Activated CD4-positive, alpha-beta T cell treated with anti-CD3 and anti-CD28 coated beads for 36 hours (primary cell): ENCODE results near the gene ARL6IP4. TPM values are rescaled to one million over a fixed set of nuclear protein-coding genes. Genes with fewer than 3 reads are reported as not detected.

Source experiments
- ATAC-seq: fragments of 200-7000 bp; cut with Tn5 transposase; one replicate; pipeline ENCODE4 v1.10.0; 2021; ENCODE audit warnings: mild to moderate bottlenecking, moderate library complexity
- CTCF ChIA-PET: fragments of 350-600 bp; sonication (Branson Sonifier 250); formaldehyde crosslinking; loops from one replicate; lab custom pipeline; 2021; ENCODE audit warnings: antibody characterized with exemption; lab: Charles Lee
- POLR2A ChIA-PET: fragments of 350-600 bp; sonication (Branson Sonifier 250); formaldehyde crosslinking; loops from one replicate; lab custom pipeline; 2021; ENCODE audit warnings: antibody characterized with exemption, inconsistent platforms; lab: Charles Lee
- DNase-seq: peaks from one replicate; pipeline ENCODE4 v3.0.0-alpha.2; 2020
- H3K27ac Mint-ChIP-seq: one replicate; pipeline ENCODE4 v1.8.0; 2021; ENCODE audit warnings: mixed read lengths
- H3K27me3 Mint-ChIP-seq: one replicate; pipeline ENCODE4 v1.8.0; 2021; ENCODE audit warnings: mixed read lengths
- H3K36me3 Mint-ChIP-seq: one replicate; pipeline ENCODE4 v1.8.0; 2021; ENCODE audit warnings: low read depth, mixed read lengths
- H3K4me1 Mint-ChIP-seq: one replicate; pipeline ENCODE4 v1.8.0; 2021; ENCODE audit warnings: mixed read lengths
- H3K4me3 Mint-ChIP-seq: one replicate; pipeline ENCODE4 v1.8.0; 2021; ENCODE audit warnings: mild to moderate bottlenecking, moderate library complexity, mixed read lengths
- H3K9me3 Mint-ChIP-seq: one replicate; pipeline ENCODE4 v1.8.0; 2021; ENCODE audit warnings: low read depth, mixed read lengths
- intact Hi-C, 2 experiments: fragments of 100-400 bp; cut with DNase I in 1 of 2; cut with micrococcal nuclease in 1 of 2; formaldehyde crosslinking; loops; one replicate each; pipeline versions ENCODE4 v1.14.2 to v1.15.1; 2022 to 2024; cut with DNase I, micrococcal nuclease
- total RNA-seq, 2 experiments: library from RNA; stranded (reverse); gene quantifications; one replicate each; pipeline ENCODE4 v1.2.3, GENCODE V29; 2021

Gene ARL6IP4
- total RNA-seq, 2 experiments from 2014 or later, result 141 to 163 TPM

DNA sequence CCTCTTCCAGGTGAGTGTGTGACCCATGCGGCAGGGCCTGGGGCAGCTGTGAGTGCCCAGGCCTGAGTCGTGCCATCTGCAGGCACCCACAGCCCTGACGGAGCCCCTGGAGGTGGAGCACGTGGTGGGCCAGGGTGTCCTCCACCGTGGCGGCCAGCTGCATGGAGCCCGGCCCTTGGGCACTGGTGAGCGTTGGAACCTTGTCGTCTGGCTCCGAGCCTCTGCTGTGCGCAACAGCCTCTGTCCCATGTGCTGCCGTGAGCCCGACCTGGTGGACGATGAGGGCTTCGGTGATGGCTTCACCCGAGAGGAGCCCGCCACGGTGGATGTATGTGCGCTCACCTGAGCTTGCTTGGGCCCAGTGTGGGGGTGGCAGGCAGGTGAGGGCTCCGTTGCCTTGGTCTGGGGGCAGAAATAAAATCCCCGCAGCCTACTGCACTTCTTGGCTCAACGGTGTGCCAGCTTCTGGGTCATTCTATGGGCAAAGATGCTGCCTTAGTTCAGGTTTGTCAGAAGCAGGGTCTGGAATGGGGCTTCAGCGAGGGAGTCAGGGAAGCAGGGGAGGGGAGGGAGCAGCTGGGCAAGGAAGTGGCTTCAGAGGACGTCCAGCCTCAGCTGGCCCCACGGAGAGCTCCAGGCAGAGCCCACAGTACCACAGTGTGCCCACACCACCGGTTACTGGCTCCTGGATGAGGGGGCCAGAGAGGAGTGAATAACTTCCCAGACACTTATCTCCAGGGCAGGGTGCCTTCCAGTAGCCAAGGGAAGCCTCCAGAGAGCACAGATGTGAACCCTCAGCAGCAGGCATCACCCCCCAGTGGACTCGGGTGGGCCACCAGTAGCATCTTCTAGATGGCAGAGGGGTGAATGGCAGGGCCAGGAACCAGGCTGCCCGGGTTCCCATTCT lies 1.2 kb upstream of the ARL6IP4 start:
- intact Hi-C loops, result loop anchor here (5.0 to 10.0 kb wide), 3 partner anchors 98 to 1936 kb away; partner anchors contain the start of genes KMT5A (in 1 of the 2) and UBC (in 1 of the 2)
- ATAC-seq (no peak), DNase-seq (no peak)
- H3K36me3 Mint-ChIP-seq, result peaks cover 12% of the 10 kb centered on the region
- ChIA-PET POLR2A (interaction anchor here (0.5 to 1.4 kb wide), 2 partner anchors 93 to 254 kb away, joined by 3 to 4 read pairs; partner anchors contain the start of genes MPHOSPH9 and MTRFR), CTCF (interaction anchor here (0.5 to 1.2 kb wide), 5 partner anchors 9 to 932 kb away, joined by 3 to 4 read pairs (median 3); no protein-coding TSS in a partner anchor)
- peaks cover 47% of the 10 kb centered on the region for H3K4me1 Mint-ChIP-seq
- peak overlapping the region; percentile 87 for H3K4me3 Mint-ChIP-seq
- H3K9me3 Mint-ChIP-seq, result no peaks in the 10 kb centered on the region
- no peaks in the 10 kb centered on the region for H3K27me3 Mint-ChIP-seq
- peak overlapping the region; percentile 31 for H3K27ac Mint-ChIP-seq

DNA sequence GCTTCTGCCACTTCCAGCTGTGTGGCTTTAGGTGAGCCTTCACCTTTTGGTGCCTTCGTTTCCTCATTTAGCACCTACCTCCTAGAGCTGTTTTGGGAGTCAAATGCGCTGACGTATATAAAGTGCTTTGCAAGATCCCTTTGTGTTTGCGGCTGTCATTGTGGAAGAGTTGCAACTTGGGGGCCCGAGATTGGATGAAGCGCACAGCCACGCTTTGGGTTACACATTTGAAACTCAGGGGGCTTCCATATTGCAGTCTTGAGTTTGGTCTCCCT lies 636 bp upstream of the ARL6IP4 start:
- peak overlapping the region; percentile 87 for H3K4me3 Mint-ChIP-seq
- ATAC-seq, result no peak
- CTCF ChIA-PET, result interaction anchor here (1.2 kb wide), 1 partner anchor 119 kb away, joined by 3 read pairs; no protein-coding TSS in a partner anchor
- peaks cover 52% of the 10 kb centered on the region for H3K4me1 Mint-ChIP-seq
- no peaks in the 10 kb centered on the region for H3K27me3 Mint-ChIP-seq
- intact Hi-C loops, result loop anchor here (1.0 to 10.0 kb wide), 9 partner anchors 96 to 1935 kb away; partner anchors contain the start of genes KMT5A (in 1 of the 2), MPHOSPH9 (in 1 of the 2), MTRFR (in 1 of the 2) and PITPNM2 (in 1 of the 2)
- H3K36me3 Mint-ChIP-seq, result peaks cover 12% of the 10 kb centered on the region
- no peak for DNase-seq
- POLR2A ChIA-PET, result interaction anchor here (0.5 kb wide), 1 partner anchor 92 kb away, joined by 3 read pairs; no protein-coding TSS in a partner anchor
- H3K9me3 Mint-ChIP-seq, result no peaks in the 10 kb centered on the region
- peak overlapping the region; percentile 85 for H3K27ac Mint-ChIP-seq

DNA sequence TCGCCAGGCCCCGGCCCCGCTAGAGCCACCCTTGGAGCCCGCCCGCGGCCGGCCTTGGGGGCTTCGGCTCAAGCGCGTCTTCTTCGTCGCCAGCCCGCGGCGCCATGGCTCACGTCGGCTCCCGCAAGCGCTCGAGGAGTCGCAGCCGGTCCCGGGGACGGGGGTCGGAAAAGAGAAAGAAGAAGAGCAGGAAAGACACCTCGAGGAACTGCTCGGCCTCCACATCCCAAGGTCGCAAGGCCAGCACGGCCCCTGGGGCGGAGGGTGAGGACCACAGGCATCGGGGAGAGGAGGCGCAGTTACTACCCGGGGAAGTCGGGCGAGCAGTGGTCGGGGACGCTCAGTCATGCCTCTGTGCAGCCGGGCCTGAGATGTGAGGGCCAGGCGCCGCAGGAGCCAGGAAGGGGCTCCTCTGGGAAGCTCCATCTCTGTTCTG lies 573 bp downstream of the ARL6IP4 start:
- POLR2A ChIA-PET, result interaction anchor here (2.2 kb wide), 1 partner anchor 252 kb away, joined by 9 read pairs; the partner anchor contains the start of genes MPHOSPH9 and MTRFR
- intact Hi-C loops, result loop anchor here in 1 of 2 experiments (5.0 kb wide), 1 partner anchor 171 kb away; the partner anchor contains the start of gene PITPNM2
- CTCF ChIA-PET, result interaction anchor here (0.7 to 1.0 kb wide), 4 partner anchors 14 to 601 kb away, joined by 3 to 4 read pairs (median 3); no protein-coding TSS in a partner anchor

DNA sequence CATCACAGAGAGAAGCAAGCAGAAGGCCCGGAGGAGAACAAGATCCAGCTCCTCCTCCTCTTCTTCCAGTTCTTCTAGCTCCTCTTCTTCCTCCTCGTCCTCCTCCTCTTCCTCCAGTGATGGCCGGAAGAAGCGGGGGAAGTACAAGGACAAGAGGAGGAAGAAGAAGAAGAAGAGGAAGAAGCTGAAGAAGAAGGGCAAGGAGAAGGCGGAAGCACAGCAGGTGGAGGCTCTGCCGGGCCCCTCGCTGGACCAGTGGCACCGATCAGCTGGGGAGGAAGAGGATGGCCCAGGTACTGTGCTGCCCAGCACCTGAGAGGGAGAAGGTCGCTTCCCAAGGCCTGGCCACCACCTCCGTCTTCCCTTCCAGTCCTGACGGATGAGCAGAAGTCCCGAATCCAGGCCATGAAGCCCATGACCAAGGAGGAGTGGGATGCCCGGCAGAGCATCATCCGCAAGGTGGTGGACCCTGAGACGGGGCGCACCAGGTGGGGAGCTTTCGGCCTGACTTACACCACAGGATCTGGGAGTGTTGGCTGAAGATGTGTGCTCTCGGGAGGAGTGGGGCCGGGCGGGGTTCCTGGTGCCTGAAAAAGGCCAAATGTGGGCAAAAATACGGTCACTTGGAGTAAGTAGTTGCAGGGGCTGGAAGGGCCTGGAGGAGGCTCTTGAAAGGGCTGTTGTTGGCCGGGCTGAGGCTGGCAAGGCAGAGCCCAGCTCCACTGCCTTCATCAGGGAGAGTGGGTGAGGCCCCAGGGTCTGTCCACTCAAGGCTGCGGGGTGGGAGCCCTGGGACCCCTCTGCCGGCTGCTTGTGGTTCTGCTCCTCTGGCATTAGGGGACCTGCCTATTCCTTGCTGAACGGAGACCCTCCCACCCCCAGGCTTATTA lies 1.4 kb downstream of the ARL6IP4 start:
- ATAC-seq (no peak), DNase-seq (no peak)
- intact Hi-C loops, result loop anchor here in 1 of 2 experiments (5.0 kb wide), 1 partner anchor 170 kb away; the partner anchor contains the start of gene PITPNM2
- peak overlapping the region; percentile 44 for H3K27ac Mint-ChIP-seq
- peaks cover 19% of the 10 kb centered on the region for H3K36me3 Mint-ChIP-seq
- H3K4me3 Mint-ChIP-seq, result peak overlapping the region; percentile 87
- H3K4me1 Mint-ChIP-seq, result peaks cover 45% of the 10 kb centered on the region
- ChIA-PET POLR2A (interaction anchor here (2.2 kb wide), 1 partner anchor 251 kb away, joined by 9 read pairs; the partner anchor contains the start of genes MPHOSPH9 and MTRFR), CTCF (interaction anchor here (0.7 to 1.0 kb wide), 4 partner anchors 14 to 600 kb away, joined by 3 to 4 read pairs (median 3); no protein-coding TSS in a partner anchor)
- H3K27me3 Mint-ChIP-seq, result no peaks in the 10 kb centered on the region
- H3K9me3 Mint-ChIP-seq, result no peaks in the 10 kb centered on the region

More for the DNA sequence above, 573 bp downstream of the ARL6IP4 start:
- Mint-ChIP-seq H3K36me3 (peaks cover 19% of the 10 kb centered on the region), H3K4me3 (peak overlapping the region; percentile 87), H3K27ac (peak overlapping the region; percentile 44), H3K27me3 (no peaks in the 10 kb centered on the region), H3K9me3 (no peaks in the 10 kb centered on the region), H3K4me1 (peaks cover 50% of the 10 kb centered on the region)
- DNase-seq (peak; percentile 42), ATAC-seq (peak; percentile 17)

DNA sequence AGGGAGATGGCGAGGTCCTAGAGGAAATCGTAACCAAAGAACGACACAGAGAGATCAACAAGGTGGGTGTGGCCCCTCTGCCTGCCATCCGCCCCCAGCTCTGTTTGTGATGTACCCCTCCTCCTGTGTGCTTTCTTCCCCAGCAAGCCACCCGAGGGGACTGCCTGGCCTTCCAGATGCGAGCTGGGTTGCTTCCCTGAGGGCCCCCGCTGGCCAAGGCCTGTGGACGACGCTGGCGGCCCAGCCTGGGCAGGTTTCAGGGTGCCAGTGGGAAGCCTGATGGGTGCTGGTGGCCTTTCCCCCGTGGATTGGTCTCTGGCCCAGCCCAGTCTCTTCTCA lies 2.0 kb downstream of the ARL6IP4 start:
- ATAC-seq (no peak), DNase-seq (no peak)
- ChIA-PET POLR2A (interaction anchor here (2.2 kb wide), 1 partner anchor 251 kb away, joined by 9 read pairs; the partner anchor contains the start of genes MPHOSPH9 and MTRFR), CTCF (interaction anchor here (0.5 kb wide), 1 partner anchor 1103 kb away, joined by 3 read pairs; no protein-coding TSS in a partner anchor)
- Mint-ChIP-seq H3K4me1 (peaks cover 42% of the 10 kb centered on the region), H3K27ac (peak overlapping the region; percentile 44), H3K27me3 (no peaks in the 10 kb centered on the region), H3K36me3 (peaks cover 19% of the 10 kb centered on the region), H3K9me3 (no peaks in the 10 kb centered on the region), H3K4me3 (peak overlapping the region; percentile 87)
- intact Hi-C loops, result loop anchor here in 1 of 2 experiments (5.0 kb wide), 1 partner anchor 170 kb away; the partner anchor contains the start of gene PITPNM2

DNA sequence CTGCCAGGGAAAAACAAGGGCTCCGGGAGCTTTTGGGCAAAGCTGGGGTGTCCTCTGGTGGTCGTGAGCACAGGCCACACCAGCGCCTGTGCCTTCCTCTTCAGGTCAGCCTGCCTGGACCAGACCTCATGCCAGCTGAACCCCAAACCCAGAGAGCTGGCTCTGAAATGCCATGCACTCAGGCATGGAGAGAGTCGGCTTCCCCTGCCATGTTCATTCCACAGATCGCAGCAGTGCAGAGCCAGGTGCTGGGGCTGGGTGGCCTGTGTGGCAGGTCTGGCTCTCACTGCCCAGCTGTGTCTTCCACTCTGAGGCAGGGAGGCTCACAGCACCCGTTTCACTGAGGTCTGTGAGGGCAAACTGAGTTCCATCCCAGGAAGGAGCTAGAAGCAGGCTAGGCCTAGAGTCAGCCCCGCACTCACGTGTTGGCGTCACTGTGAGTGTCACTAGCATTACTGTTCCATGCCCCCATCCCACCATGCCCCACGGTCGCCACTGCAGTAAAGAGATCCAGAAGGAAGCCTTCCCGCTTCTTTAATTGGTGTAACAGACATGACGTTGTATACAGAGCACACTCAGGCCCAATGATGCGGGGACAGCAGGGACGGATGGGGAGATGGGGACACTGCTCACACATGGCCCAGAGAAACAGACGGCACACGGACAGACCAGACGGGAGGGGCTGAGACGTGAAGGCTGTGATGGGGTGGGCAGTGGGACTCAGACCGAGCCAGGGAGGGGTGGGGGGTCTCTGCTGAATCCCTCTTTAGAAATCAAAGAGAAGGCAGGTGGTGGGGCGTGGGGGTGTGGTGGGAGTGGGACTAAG lies 2.7 kb downstream of the ARL6IP4 start:
- Mint-ChIP-seq H3K4me3 (peak overlapping the region; percentile 87), H3K9me3 (no peaks in the 10 kb centered on the region), H3K4me1 (peaks cover 38% of the 10 kb centered on the region), H3K27me3 (no peaks in the 10 kb centered on the region), H3K27ac (peak overlapping the region; percentile 60), H3K36me3 (peaks cover 19% of the 10 kb centered on the region)
- ChIA-PET POLR2A (interaction anchor here (2.2 kb wide), 1 partner anchor 250 kb away, joined by 9 read pairs; the partner anchor contains the start of genes MPHOSPH9 and MTRFR), CTCF (interaction anchor here (0.5 kb wide), 1 partner anchor 1103 kb away, joined by 3 read pairs; no protein-coding TSS in a partner anchor)
- intact Hi-C loops, result loop anchor here in 1 of 2 experiments (5.0 kb wide), 1 partner anchor 169 kb away; the partner anchor contains the start of gene PITPNM2
- DNase-seq (no peak), ATAC-seq (no peak)

DNA sequence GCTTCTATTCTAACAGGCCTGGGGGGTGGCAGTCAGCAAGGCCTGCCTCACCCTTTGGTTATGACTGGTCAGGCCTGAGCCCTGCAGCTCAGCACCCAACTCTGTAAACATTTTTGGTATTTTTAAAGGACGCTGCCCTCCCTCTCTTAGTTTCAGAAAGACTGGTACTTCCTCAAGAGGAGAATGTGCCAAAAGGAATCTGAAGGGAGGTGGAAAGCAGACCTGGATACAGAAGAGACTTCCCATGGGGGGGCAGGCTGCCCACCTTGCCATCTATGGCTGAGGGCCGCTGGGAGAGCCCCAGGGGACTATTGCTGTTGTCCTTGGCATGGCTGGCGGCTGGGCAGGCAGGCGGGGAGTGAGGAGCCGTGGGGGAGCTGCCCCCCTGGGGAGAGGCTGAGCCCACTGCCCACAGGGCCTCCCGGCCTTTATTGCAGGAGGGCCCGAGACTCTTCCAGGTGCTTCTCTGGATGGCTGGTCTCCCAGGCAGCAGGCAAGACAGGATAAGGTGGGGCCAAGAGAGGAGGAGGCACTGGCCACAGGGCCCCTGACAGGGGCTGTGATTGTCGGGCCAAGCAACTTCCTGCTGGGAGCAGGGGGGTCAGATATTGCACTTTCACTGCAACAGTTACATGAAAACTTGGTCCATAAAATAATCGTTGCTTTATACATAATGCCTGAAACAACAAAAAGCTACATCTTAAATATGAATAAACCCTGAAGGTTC lies 3.5 kb downstream of the ARL6IP4 start:
- peaks cover 19% of the 10 kb centered on the region for H3K36me3 Mint-ChIP-seq
- ATAC-seq (no peak), DNase-seq (no peak)
- ChIA-PET CTCF (interaction anchor here (0.6 to 1.1 kb wide), 2 partner anchors 126 to 255 kb away, joined by 3 read pairs; no protein-coding TSS in a partner anchor), POLR2A (no interaction called here)
- H3K27me3 Mint-ChIP-seq, result no peaks in the 10 kb centered on the region
- H3K4me3 Mint-ChIP-seq, result no peak overlapping the region
- no peaks in the 10 kb centered on the region for H3K9me3 Mint-ChIP-seq
- H3K4me1 Mint-ChIP-seq, result peaks cover 38% of the 10 kb centered on the region
- H3K27ac Mint-ChIP-seq, result peak overlapping the region; percentile 60
- intact Hi-C loops, result loop anchor here in 1 of 2 experiments (5.0 kb wide), 1 partner anchor 168 kb away; the partner anchor contains the start of gene PITPNM2

DNA sequence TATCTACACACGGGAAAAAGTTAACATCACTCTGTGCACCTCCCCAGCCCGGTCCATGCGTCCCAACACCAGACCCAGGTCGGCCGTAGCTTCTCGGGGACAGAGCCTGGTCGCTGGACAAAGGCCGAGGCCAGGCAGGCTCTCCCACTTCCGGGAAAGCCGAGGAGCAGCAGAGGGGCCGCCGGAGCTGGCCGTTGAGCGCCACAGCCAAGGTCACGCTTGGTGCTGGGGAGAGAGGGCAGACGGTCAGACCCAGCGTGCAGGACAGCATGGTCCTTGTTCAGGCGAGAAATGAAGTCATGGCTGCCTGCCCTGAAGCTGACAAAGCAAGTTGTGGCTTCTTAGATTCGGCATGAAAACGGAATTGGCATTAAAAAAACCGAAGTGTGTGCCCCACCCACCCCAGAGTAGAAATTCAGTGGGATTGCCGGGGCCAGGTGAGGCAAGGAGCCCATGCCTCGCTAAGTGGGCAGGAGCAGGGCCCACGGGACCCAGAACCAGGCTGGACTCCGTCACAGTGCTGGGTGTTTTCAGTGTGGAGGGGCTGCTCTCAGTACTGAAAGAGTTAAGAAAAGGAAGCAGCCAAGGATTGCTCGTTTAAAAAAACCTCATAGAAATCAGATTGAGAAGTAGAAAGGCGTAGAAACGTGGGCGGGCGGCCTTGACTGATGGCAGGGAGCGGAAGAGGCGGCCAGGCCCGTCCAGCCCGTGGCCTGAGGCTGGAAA lies 4.3 kb downstream of the ARL6IP4 start:
- H3K4me3 Mint-ChIP-seq, result no peak overlapping the region
- CTCF ChIA-PET, result interaction anchor here (0.6 to 1.1 kb wide), 2 partner anchors 125 to 254 kb away, joined by 3 read pairs; no protein-coding TSS in a partner anchor
- intact Hi-C loops, result loop anchor here in 1 of 2 experiments (5.0 kb wide), 1 partner anchor 168 kb away; the partner anchor contains the start of gene PITPNM2

More for the DNA sequence above, 4.3 kb downstream of the ARL6IP4 start:
- H3K27me3 Mint-ChIP-seq, result no peaks in the 10 kb centered on the region
- ATAC-seq (no peak), DNase-seq (no peak)
- POLR2A ChIA-PET, result no interaction called here
- H3K4me1 Mint-ChIP-seq, result peaks cover 34% of the 10 kb centered on the region
- no peaks in the 10 kb centered on the region for H3K9me3 Mint-ChIP-seq
- peak overlapping the region; percentile 67 for H3K27ac Mint-ChIP-seq
- peaks cover 19% of the 10 kb centered on the region for H3K36me3 Mint-ChIP-seq
